Measurements from ENCODE around the gene SPEM2.
"Not testable (repeated sequence)": the region's sequence is repeated elsewhere in the genome, so short reads cannot be mapped to it uniquely, and the experiment has no call there.

SPEM2 gene

GRCh38 chr17:7466639-7467341 is 41.4 kb downstream of the SPEM2 start:
- H3K4me3 ChIP-seq (replicated peaks; ENCODE audit: low read depth, low read length) = no peak overlapping the region
- TF ChIP-seq CTCF (IDR thresholded peaks at IDR 0.05; ENCODE audit: low read length, missing control alignments) = no peak
- peak; percentile 69 for DNase-seq (ENCODE audit: low read depth)

- TF ChIP-seq CTCF (IDR thresholded peaks at IDR 0.05; ENCODE audit: low read length, missing control alignments) = no peak
- no peak for DNase-seq (ENCODE audit: low read depth)
- no peak overlapping the region for H3K4me3 ChIP-seq (replicated peaks; ENCODE audit: low read depth, low read length)
These were observed 42.1 kb downstream of the SPEM2 start for GRCh38 chr17:7467498-7467897.

- DNase-seq (ENCODE audit: low read depth) = no peak
- TF ChIP-seq CTCF (IDR thresholded peaks at IDR 0.05; ENCODE audit: low read length, missing control alignments) = no peak
- no peak overlapping the region for H3K4me3 ChIP-seq (replicated peaks; ENCODE audit: low read depth, low read length)
These were observed 42.9 kb downstream of the SPEM2 start for GRCh38 chr17:7468290-7468689.

GRCh38 chr17:7468804-7469389 is 43.5 kb downstream of the SPEM2 start:
- no peak for TF ChIP-seq CTCF (IDR thresholded peaks at IDR 0.05; ENCODE audit: low read length, missing control alignments)
- DNase-seq (ENCODE audit: low read depth) = no peak

GRCh38 chr17:7469843-7470242 is 44.4 kb downstream of the SPEM2 start:
- not testable (repeated sequence) for H3K4me3 ChIP-seq (replicated peaks; ENCODE audit: low read depth, low read length); DNase-seq (ENCODE audit: low read depth)

More at GRCh38 chr17:7468804-7469389, 43.5 kb downstream of the SPEM2 start:
- H3K4me3 ChIP-seq (replicated peaks; ENCODE audit: low read depth, low read length) = no peak overlapping the region

GRCh38 chr17:7470457-7470973 is 45.1 kb downstream of the SPEM2 start:
- H3K4me3 ChIP-seq (replicated peaks; ENCODE audit: low read depth, low read length); DNase-seq (ENCODE audit: low read depth): not testable (repeated sequence)

GRCh38 chr17:7471729-7472128 is 46.3 kb downstream of the SPEM2 start:
- H3K4me3 ChIP-seq (replicated peaks; ENCODE audit: low read depth, low read length) = no peak overlapping the region
- no peak for TF ChIP-seq CTCF (IDR thresholded peaks at IDR 0.05; ENCODE audit: low read length, missing control alignments)
- no peak for DNase-seq (ENCODE audit: low read depth)

- not testable (repeated sequence) for H3K4me3 ChIP-seq (replicated peaks; ENCODE audit: low read depth, low read length); DNase-seq (ENCODE audit: low read depth)
These were observed 49.4 kb downstream of the SPEM2 start for GRCh38 chr17:7474767-7475166.

Data from fibroblast of pulmonary artery (primary cell).